ENCODE data around the gene NRGN.

NRGN gene
- total RNA-seq: 0 to 2.0 (median 0.10) reads per million in 9 experiments

GRCh38 chr11:124739479-124740276 is at the start of gene NRGN:
Gene NRGN (plus strand): TSS chr11:124739942. CDS start chr11:124740085, 143 bp downstream.
- H3K4me1 Mint-ChIP-seq (ENCODE audit: low read depth in 2 of 2): peaks cover 12 to 18% of the 10 kb centered on the region in 2 donors
- DNase-seq (peak; percentile 71 to 73 (median 72)), ATAC-seq (replicated peaks) (peak; percentile 88)
- H3K27me3 Mint-ChIP-seq: peaks cover 23 to 43% of the 10 kb centered on the region in 2 donors
- peaks cover 6% of the 10 kb centered on the region for H3K36me3 Mint-ChIP-seq (ENCODE audit: insufficient read depth)
- peak within 1 kb of the TSS in 1 of 2 donors; percentile 18 for H3K27ac Mint-ChIP-seq
- H3K4me3 Mint-ChIP-seq: peak within 1 kb of the TSS; percentile 80 to 88
- H3K9me3 Mint-ChIP-seq: no peaks in the 10 kb centered on the region

DNA sequence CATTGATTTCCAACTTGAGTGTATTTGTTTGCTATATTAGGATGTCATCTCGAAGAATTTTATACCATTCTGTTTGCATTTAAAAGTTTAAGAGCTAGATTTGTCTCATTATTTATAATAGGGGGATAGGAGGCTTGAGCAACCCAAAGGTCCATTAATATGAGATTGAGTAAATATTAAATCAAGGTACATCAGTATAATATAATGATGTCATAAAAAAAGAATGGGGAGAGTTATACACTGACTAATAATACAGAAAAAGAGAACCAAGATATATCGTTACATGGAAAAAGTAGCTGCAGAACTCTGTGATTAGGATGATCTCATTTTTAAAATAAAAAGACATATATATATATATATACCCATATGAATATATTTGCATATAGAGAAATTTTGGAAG is 46.6 kb upstream of the NRGN start:
- no peaks in the 10 kb centered on the region for H3K36me3 Mint-ChIP-seq (ENCODE audit: insufficient read depth)
- H3K27me3 Mint-ChIP-seq: peaks cover 5 to 12% of the 10 kb centered on the region in 2 donors
- no peak for DNase-seq
- ATAC-seq (replicated peaks): no peak
- no peak overlapping the region for H3K4me3 Mint-ChIP-seq
- no peaks in the 10 kb centered on the region for H3K9me3 Mint-ChIP-seq
- no peaks in the 10 kb centered on the region for H3K4me1 Mint-ChIP-seq (ENCODE audit: low read depth in 2 of 2)
- no peak overlapping the region for H3K27ac Mint-ChIP-seq

GRCh38 chr11:124699547-124699946 is 40.2 kb upstream of the NRGN start:
- no peak overlapping the region for H3K4me3 Mint-ChIP-seq
- ATAC-seq (replicated peaks) (no peak), DNase-seq (no peak)
- H3K27ac Mint-ChIP-seq: no peak overlapping the region
- no peaks in the 10 kb centered on the region for H3K9me3 Mint-ChIP-seq
- no peaks in the 10 kb centered on the region for H3K4me1 Mint-ChIP-seq (ENCODE audit: low read depth in 2 of 2)
- H3K27me3 Mint-ChIP-seq: peaks cover 35 to 38% of the 10 kb centered on the region in 2 donors
- H3K36me3 Mint-ChIP-seq (ENCODE audit: insufficient read depth): peaks cover 2% of the 10 kb centered on the region

DNA sequence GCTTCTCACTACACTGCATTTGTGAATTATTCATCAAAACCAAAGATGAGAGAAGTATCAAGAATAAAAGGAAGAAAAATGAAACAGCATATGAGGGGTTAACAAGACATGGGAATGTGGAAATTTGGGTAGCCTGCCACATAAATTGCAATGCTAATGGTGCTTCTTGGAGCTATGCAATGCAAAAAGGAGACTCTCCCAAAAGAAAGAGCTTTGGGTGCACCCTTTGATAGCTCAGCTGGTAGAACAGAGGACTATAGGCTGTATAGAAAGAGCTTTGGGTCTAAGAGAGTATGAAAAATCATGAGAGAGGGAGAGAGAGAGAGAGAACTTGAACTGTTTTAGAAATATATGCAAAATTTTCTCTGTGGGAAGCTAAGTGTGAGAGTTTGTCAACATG is 39.7 kb upstream of the NRGN start:
- DNase-seq (no peak), ATAC-seq (replicated peaks) (no peak)
- Mint-ChIP-seq H3K36me3 (ENCODE audit: insufficient read depth) (peaks cover 2% of the 10 kb centered on the region), H3K4me1 (ENCODE audit: low read depth in 2 of 2) (no peaks in the 10 kb centered on the region), H3K4me3 (no peak overlapping the region), H3K27ac (no peak overlapping the region), H3K27me3 (peaks cover 35 to 38% of the 10 kb centered on the region in 2 donors), H3K9me3 (no peaks in the 10 kb centered on the region)

GRCh38 chr11:124707829-124708228 is 31.9 kb upstream of the NRGN start:
- DNase-seq: no peak
- H3K36me3 Mint-ChIP-seq (ENCODE audit: insufficient read depth): no peaks in the 10 kb centered on the region
- H3K9me3 Mint-ChIP-seq: no peaks in the 10 kb centered on the region
- H3K27me3 Mint-ChIP-seq: peaks cover 28 to 61% of the 10 kb centered on the region in 2 donors
- ATAC-seq (replicated peaks): no peak
- no peaks in the 10 kb centered on the region for H3K4me1 Mint-ChIP-seq (ENCODE audit: low read depth in 2 of 2)
- H3K27ac Mint-ChIP-seq: no peak overlapping the region
- H3K4me3 Mint-ChIP-seq: no peak overlapping the region

DNA sequence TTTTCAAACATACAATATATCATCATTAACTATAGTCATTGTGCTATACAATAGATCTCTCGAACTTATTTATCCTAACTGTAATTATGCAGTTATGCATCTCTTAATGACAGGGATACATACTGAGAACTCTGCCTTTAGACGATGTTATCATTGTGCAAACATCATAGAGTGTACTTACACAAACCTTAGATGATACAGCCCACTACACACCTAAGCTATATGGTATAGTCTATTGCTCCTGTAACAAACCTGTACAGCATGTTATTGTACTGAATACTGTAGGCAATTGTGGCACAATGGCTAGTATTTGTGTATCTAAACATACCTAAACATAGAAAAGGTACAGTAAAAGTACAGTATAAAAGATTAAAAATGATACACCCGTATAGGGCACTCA is 27.4 kb upstream of the NRGN start:
- no peaks in the 10 kb centered on the region for H3K36me3 Mint-ChIP-seq (ENCODE audit: insufficient read depth)
- peaks cover 38 to 73% of the 10 kb centered on the region in 2 donors for H3K27me3 Mint-ChIP-seq
- H3K4me3 Mint-ChIP-seq: no peak overlapping the region
- no peak overlapping the region for H3K27ac Mint-ChIP-seq
- H3K9me3 Mint-ChIP-seq: no peaks in the 10 kb centered on the region
- ATAC-seq (replicated peaks) (no peak), DNase-seq (no peak)
- H3K4me1 Mint-ChIP-seq (ENCODE audit: low read depth in 2 of 2): peaks cover under 1% of the 10 kb centered on the region in 2 donors

DNA sequence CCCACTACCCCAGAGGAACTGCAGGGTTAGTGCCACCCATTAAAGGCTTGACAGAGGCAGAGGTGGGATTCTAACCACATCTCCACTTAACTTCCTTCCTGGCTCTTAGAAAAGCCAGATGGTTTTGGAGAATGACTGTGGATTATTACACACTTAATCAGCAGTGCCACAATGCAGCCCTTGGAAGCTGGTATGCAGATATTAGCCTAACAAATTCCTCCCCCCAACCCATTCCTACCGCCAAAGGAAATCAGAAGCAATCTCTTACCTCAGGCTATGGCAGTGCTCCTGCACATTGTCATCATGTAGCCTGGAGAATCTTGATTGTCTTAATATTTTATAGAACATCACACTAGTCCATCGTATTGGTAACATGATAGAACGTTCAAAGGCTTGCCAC is 23.2 kb upstream of the NRGN start:
- peak overlapping the region; percentile 18 to 26 for H3K4me3 Mint-ChIP-seq

GRCh38 chr11:124717421-124717785 is 22.3 kb upstream of the NRGN start:
- DNase-seq: no peak
- Mint-ChIP-seq H3K9me3 (no peaks in the 10 kb centered on the region), H3K36me3 (ENCODE audit: insufficient read depth) (no peaks in the 10 kb centered on the region), H3K4me3 (peak overlapping the region; percentile 70 to 78), H3K27ac (no peak overlapping the region), H3K27me3 (peaks cover 62 to 94% of the 10 kb centered on the region in 2 donors), H3K4me1 (ENCODE audit: low read depth in 2 of 2) (peaks cover 13% of the 10 kb centered on the region in 2 donors)
- ATAC-seq (replicated peaks): no peak

More for the DNA sequence above, 23.2 kb upstream of the NRGN start:
- Mint-ChIP-seq H3K4me1 (ENCODE audit: low read depth in 2 of 2) (peaks cover 10 to 13% of the 10 kb centered on the region in 2 donors), H3K9me3 (no peaks in the 10 kb centered on the region), H3K36me3 (ENCODE audit: insufficient read depth) (no peaks in the 10 kb centered on the region), H3K27ac (no peak overlapping the region), H3K27me3 (peaks cover 54 to 94% of the 10 kb centered on the region in 2 donors)
- DNase-seq (no peak), ATAC-seq (replicated peaks) (no peak)

DNA sequence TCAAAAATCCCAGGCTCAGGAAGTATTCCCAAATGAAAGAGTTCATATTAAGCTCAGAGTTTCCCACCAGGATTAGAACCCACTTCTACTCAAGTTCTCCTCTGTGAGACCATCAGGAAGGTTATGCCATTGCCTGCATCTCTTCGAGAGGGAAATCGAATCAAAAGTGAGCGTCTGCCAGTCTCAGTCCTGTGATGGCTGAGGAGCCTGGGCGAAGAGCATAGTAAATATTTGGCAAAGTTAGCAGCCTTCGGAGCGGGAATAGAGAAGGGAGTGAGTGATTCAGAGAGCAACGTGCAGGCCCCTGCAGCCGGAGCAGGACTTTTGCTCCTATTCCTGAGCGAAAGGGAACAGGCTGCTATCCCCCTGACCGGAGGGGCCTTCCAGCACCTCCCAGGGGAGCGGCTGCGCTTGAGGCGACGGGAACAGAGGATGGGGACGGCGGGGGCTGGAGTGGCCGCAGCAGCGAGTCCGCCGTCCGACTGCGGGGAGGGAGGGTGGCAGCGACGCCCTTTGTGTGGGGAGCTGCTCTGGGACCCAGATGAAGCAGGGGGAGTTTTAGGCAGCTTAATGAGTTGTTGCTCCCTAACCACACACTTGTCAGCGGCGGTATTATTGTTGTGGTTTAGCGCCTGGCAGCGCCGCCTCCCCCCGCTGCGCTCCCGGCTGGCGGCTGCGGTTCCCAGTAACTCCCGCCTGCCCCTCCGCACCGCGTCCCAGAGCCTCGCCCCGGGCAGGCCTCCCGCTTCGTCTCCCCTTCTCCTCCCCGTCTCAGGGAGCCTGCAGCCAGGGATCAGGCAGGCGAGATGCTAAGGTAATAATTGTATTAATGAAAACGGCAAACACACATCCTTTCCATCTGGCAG is 21.7 kb upstream of the NRGN start:
- H3K4me3 Mint-ChIP-seq: peak overlapping the region; percentile 70 to 78
- no peaks in the 10 kb centered on the region for H3K36me3 Mint-ChIP-seq (ENCODE audit: insufficient read depth)
- H3K9me3 Mint-ChIP-seq: no peaks in the 10 kb centered on the region
- H3K27me3 Mint-ChIP-seq: peaks cover 67 to 95% of the 10 kb centered on the region in 2 donors
- H3K27ac Mint-ChIP-seq: peak overlapping the region in 1 of 2 donors; percentile 36
- peaks cover 13 to 18% of the 10 kb centered on the region in 2 donors for H3K4me1 Mint-ChIP-seq (ENCODE audit: low read depth in 2 of 2)
- ATAC-seq (replicated peaks) (peak; percentile 88), DNase-seq (peak; percentile 6 to 21 (median 8))

- no peak for DNase-seq
- Mint-ChIP-seq H3K4me1 (ENCODE audit: low read depth in 2 of 2) (peaks cover 13 to 18% of the 10 kb centered on the region in 2 donors), H3K27ac (no peak overlapping the region), H3K9me3 (no peaks in the 10 kb centered on the region), H3K36me3 (ENCODE audit: insufficient read depth) (no peaks in the 10 kb centered on the region), H3K4me3 (peak overlapping the region in 1 of 2 donors; percentile 78), H3K27me3 (peaks cover 61 to 95% of the 10 kb centered on the region in 2 donors)
- no peak for ATAC-seq (replicated peaks)
Observed at GRCh38 chr11:124718801-124719200, 20.9 kb upstream of the NRGN start.

GRCh38 chr11:124719534-124719933 is 20.2 kb upstream of the NRGN start:
- Mint-ChIP-seq H3K27ac (no peak overlapping the region), H3K4me1 (ENCODE audit: low read depth in 2 of 2) (peaks cover 13 to 18% of the 10 kb centered on the region in 2 donors), H3K36me3 (ENCODE audit: insufficient read depth) (no peaks in the 10 kb centered on the region), H3K4me3 (no peak overlapping the region), H3K27me3 (peaks cover 56 to 95% of the 10 kb centered on the region in 2 donors), H3K9me3 (no peaks in the 10 kb centered on the region)
- DNase-seq: no peak
- ATAC-seq (replicated peaks): no peak

GRCh38 chr11:124722176-124722575 is 17.6 kb upstream of the NRGN start:
- Mint-ChIP-seq H3K4me1 (ENCODE audit: low read depth in 2 of 2) (peaks cover 15 to 21% of the 10 kb centered on the region in 2 donors), H3K9me3 (no peaks in the 10 kb centered on the region), H3K4me3 (no peak overlapping the region), H3K27me3 (peaks cover 59 to 92% of the 10 kb centered on the region in 2 donors), H3K36me3 (ENCODE audit: insufficient read depth) (no peaks in the 10 kb centered on the region), H3K27ac (no peak overlapping the region)
- no peak for ATAC-seq (replicated peaks)
- DNase-seq: no peak

- Mint-ChIP-seq H3K36me3 (ENCODE audit: insufficient read depth) (no peaks in the 10 kb centered on the region), H3K4me1 (ENCODE audit: low read depth in 2 of 2) (peaks cover 5 to 9% of the 10 kb centered on the region in 2 donors), H3K27me3 (peaks cover 49 to 69% of the 10 kb centered on the region in 2 donors), H3K4me3 (no peak overlapping the region), H3K27ac (no peak overlapping the region), H3K9me3 (no peaks in the 10 kb centered on the region)
- no peak for DNase-seq
- ATAC-seq (replicated peaks): no peak
Observed at GRCh38 chr11:124724979-124725718, 14.6 kb upstream of the NRGN start.

Data from effector memory CD8-positive, alpha-beta T cell (primary cell).